ENCODE measurements around the gene SLC16A12. TPM values are rescaled to one million over a fixed set of nuclear protein-coding genes. Genes with fewer than 3 reads are reported as not detected.

SLC16A12 gene
- total RNA-seq, 1 experiment from 2014 or later: 10.9 TPM

GRCh38 chr10:89465196-89465595, 70.2 kb downstream of the SLC16A12 start:
- H3K36me3 Mint-ChIP-seq: no peaks in the 10 kb centered on the region
- CTCF ChIA-PET: interaction anchor here (1.3 to 3.2 kb wide), 3 partner anchors 47 to 98 kb away, joined by 3 to 22 read pairs (median 4); partner anchors contain the start of gene SLC16A12
- POLR2A ChIA-PET: interaction anchor here (0.5 kb wide), 1 partner anchor 51 kb away, joined by 3 read pairs; the partner anchor contains the start of gene IFIT5
- H3K4me1 Mint-ChIP-seq: peaks cover 15% of the 10 kb centered on the region
- TF ChIP-seq USF2 (CRISPR knock-in tag; IDR thresholded peaks at IDR 0.05): no peak
- no peak for TF ChIP-seq ZNF671 (CRISPR knock-in tag; IDR thresholded peaks at IDR 0.05)
- TF ChIP-seq ATF1 (CRISPR knock-in tag; IDR thresholded peaks at IDR 0.05): no peak
- TF ChIP-seq MLX (CRISPR knock-in tag; IDR thresholded peaks at IDR 0.05): no peak
- TF ChIP-seq CTCF (IDR thresholded peaks at IDR 0.05): no peak
- no peak for TF ChIP-seq GTF2I (CRISPR knock-in tag; conservative IDR thresholded peaks at IDR 0.05)
- no peak for TF ChIP-seq PREB (CRISPR knock-in tag; IDR thresholded peaks at IDR 0.05; ENCODE audit: borderline replicate concordance)
- TF ChIP-seq CREB1 (CRISPR knock-in tag; IDR thresholded peaks at IDR 0.05): no peak
- no peak for TF ChIP-seq NR1H2 (CRISPR knock-in tag; IDR thresholded peaks at IDR 0.05)
- TF ChIP-seq FOXP4 (CRISPR knock-in tag; IDR thresholded peaks at IDR 0.05): no peak
- no peak for TF ChIP-seq NFATC4 (CRISPR knock-in tag; IDR thresholded peaks at IDR 0.05)
- no peak for TF ChIP-seq MXD4 (CRISPR knock-in tag; IDR thresholded peaks at IDR 0.05; ENCODE audit: borderline replicate concordance)
- TF ChIP-seq SMAD4 (CRISPR knock-in tag; IDR thresholded peaks at IDR 0.05): no peak
- no peak for TF ChIP-seq AR (CRISPR knock-in tag; IDR thresholded peaks at IDR 0.05)
- no peak for TF ChIP-seq ELF4 (CRISPR knock-in tag; IDR thresholded peaks at IDR 0.05; ENCODE audit: low read depth)
- TF ChIP-seq FOXK1 (CRISPR knock-in tag; IDR thresholded peaks at IDR 0.05): no peak
- no peak for TF ChIP-seq ETV6 (CRISPR knock-in tag; IDR thresholded peaks at IDR 0.05)
- no peak for TF ChIP-seq NR2C2 (CRISPR knock-in tag; IDR thresholded peaks at IDR 0.05)
- TF ChIP-seq OVOL2 (CRISPR knock-in tag; IDR thresholded peaks at IDR 0.05; ENCODE audit: borderline replicate concordance): no peak
- no peak for TF ChIP-seq GRHL2 (CRISPR knock-in tag; IDR thresholded peaks at IDR 0.05; ENCODE audit: insufficient replicate concordance, severe bottlenecking)
- ATAC-seq (no peak), DNase-seq (ENCODE audit: low spot score) (no peak)
- no peak overlapping the region for H3K4me3 Mint-ChIP-seq
- no peaks in the 10 kb centered on the region for H3K27me3 Mint-ChIP-seq (ENCODE audit: low read depth)
- H3K9me3 Mint-ChIP-seq: no peaks in the 10 kb centered on the region
- no peak overlapping the region for H3K27ac Mint-ChIP-seq
